ENCODE results near the gene BTBD9.

Gene BTBD9

DNA sequence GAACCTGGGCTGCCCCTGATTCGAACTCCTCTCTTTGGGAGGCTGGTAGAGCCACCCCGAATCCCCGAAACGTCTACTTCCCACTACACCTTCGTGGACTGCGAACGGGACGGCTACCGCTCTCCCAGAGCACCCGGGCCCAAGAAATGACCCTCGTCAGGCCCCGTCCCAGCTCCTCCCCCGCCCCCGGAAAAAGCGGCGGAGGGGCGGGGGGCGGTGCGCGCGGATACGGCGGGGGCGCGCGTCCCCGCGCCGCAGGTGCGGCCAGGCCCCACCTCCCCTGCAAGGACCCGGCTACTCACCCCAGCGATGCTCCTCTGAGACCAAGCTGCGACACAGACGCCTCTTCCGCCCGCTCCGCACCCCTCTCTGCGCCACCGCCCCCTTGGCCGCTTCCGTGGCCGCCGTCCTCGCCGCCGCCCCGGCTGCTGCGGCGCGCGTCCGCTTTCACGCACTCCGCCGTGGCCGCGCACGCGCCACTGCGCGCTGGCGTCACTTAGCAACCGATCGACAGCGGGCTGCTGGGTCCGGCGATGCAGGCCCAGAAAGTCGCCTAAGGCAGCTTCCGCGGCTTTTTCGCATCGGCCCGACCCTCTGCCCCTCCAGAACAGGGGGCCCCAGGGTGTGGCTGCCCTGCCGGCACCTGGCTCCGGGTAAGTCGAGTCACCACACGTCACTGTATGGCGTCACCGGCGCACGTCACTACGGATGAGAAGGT, at the start of gene BTBD9:
Gene BTBD9, minus strand, starts transcription at position 432 of the 718 bp plus-strand sequence.
- peak; percentile 62 to 75 (median 62) for DNase-seq (ENCODE audit: low read depth in 3 of 3)

DNA sequence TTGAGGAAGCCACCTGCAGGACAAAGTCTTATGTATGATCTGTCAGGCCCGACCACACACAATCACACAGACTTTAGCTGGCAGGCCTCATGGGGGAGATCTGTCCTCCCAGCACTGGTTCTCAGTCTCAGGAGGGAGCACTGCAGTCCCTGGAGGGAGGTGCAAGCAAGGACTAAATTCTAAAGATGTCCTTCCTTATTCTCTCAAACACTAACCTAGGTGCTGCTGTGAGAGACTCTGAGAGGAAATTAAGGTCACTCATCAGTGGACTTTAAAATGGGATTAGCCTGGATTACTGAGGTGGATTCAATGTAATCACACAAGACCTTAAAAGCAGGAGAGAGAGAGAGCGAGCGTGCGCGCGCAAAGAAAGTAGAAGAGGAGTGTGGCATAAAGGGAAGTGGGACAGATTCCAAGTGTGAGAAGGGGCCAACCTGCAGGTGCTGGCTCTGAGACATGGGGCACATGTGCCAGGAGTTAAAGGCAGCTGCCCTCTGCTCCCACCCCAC, 48.9 kb upstream of the BTBD9 start:
- DNase-seq (ENCODE audit: low read depth in 3 of 3): no peak

DNA sequence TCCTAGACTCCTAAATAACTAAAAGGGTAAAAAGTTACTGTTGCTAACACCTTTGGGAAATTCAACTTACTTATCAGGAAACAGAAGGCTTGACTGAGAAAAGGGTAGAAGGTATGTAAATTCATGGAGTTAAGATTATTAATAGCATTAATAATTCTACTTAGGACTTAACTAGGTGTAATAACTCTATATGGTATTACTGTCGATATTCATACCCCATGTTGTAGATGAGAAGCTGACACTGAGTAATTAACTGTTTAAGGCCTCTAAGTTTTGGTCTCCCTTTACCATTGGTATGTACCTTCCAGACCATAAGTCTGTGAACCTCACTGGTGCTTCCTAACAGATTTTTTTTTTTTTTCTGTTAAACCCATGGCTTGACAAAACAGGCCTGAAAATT, 47.8 kb upstream of the BTBD9 start:
- no peak for DNase-seq (ENCODE audit: low read depth in 3 of 3)

DNA sequence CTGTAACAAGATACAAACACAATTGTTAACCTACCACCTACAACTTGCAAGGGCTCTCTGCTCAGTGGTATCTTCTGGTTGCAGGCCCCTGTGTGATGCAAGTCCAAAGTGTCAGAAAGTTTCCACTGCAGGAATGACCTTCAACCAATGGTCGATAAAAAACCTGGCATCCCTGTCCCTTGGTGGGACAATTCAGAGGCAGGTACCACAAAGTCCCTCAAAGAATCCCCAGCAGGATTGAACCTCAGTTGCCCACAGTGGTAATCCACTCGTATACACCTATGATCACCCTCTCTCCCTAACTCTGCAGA, 47.3 kb upstream of the BTBD9 start:
- DNase-seq (ENCODE audit: low read depth in 3 of 3): no peak

DNA sequence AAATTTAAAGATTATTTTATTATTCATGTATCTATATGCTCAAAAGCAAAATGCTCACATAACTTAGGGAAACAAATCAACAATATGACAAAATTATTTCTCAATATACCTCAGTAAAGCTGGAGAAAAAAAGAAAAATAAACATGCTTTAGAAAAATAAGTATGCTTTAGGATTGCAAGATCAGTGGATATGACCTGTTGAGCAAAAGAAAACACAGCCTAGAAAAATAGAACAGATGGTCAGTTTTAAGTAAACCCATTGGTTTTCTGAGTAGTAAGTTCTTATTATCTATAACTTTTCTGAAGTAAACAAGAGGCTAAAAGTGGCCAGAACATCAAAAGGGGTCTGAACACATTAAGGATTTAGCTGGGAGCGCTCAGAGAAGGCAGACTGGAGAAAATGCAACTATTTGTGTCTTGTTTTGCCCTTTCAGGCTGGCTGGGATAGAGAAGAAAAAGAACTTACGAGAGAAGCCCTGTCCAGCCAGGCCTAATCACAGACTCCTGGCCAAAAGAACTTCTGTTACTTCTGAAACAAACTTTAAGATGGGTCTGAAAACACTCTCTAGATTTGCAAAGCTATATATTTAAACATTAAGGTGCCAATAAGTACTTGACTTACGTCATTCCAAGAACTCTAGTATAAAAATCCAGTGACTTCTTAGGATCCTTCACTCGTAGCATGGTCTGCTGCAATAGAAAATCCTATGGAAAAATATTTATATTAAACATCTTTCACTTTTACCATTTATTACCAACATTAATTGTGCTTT, 46.7 kb upstream of the BTBD9 start:
- DNase-seq (ENCODE audit: low read depth in 3 of 3): no peak

DNA sequence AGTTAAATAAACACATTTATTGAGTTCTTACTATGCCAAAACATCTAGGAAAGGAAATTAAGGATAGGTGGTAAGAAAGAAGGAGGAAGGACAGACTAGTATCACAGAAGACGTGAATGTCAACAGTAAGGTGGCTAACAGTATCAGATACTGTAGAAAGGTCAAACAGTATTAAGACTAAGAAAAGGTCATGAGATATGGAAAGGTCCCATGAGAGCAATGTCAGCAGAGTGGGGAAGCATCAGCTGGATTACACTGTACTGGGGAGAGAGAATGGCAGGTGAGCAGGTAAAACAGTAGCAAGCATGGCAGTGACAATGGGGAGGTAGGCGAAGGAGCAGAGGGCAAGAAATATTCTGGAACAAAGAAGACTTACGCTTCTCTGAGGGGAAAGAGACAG, 45.2 kb upstream of the BTBD9 start:
- DNase-seq (ENCODE audit: low read depth in 3 of 3): no peak

DNA sequence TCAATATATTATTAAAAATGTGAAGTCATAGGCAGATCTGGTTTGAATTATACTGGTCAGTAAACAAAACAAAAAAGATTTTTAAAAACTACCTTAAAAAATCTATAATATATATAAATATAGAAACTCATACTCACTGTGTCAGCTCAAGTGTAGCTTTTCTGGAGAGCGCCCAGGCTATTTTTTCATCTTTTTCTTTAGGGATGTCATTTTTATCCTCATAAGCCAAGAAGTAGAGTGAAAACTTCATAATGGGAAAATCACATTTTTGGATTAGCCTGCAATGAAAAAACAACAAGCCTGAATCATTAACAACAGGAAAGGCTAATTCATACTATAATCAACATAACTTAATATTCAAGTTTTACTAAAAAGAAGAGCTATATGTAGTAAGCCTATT, 44.5 kb upstream of the BTBD9 start:
- no peak for DNase-seq (ENCODE audit: low read depth in 3 of 3)

DNA sequence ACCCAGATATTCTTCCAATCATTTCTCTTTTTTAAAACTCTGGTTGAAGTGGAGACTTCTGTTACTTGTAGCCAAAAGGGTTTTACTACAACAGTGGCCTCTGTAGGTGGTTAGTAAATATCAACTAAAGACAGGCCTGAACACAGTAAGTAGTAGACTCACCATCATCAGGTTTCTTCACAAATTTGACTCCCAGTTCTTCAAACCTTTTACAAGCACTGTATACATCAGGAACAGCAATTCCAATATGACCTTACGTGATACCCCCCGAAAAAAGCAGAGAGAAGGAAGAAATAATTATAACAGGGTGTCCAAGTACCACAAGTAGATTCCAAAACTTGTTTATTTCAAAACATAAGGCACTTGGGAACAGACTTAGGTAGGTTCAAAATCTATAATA, 42.1 kb upstream of the BTBD9 start:
- DNase-seq (ENCODE audit: low read depth in 3 of 3): no peak

DNA sequence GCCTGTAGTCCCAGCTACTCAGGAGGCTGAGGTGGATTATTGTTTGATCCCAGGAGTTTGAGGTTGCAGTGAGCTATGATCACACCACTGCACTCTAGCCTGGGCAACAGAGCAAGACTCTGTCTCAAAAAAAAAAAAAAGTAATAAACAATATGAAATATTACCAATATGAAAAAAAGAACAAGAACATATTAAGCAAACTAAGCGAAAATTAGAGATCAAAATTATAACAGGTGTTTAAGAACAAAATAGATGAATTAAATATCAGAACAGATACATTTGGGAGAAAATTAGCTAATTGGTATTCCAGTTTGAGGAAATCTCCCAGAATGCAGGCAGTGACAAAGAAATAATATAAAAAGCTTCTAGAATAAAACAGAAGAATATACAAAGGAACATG, 39.9 kb upstream of the BTBD9 start:
- DNase-seq (ENCODE audit: low read depth in 3 of 3): no peak

DNA sequence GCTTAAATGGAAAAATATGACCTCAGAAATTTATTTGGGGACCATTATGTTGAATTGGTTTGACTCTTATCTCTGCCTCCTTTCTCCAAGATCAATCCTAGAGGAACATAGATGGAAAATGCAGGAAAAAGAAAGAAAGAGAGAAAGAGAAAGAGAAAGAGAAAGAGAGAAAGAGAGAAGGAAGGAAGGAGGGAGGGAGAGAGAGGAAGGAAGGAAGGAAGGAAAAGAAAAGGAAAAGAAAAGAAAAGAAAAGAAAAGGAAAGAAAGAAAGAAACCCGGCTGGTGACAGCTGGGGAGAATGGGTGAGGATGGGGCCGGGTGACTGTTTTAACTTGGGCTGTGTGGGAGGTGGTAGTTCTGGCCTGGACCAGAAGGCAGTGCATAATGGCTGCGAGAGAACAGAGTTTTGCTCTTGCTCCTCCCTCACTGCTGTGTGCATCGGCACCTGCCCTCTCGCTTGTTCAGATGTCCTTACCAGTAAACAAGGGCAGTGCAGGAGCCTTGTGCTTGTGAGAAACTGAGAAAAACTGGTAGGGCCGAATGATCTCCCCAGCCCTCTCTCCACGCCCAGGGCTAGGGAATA, 38.5 kb upstream of the BTBD9 start:
- DNase-seq (ENCODE audit: low read depth in 3 of 3): no peak

DNA sequence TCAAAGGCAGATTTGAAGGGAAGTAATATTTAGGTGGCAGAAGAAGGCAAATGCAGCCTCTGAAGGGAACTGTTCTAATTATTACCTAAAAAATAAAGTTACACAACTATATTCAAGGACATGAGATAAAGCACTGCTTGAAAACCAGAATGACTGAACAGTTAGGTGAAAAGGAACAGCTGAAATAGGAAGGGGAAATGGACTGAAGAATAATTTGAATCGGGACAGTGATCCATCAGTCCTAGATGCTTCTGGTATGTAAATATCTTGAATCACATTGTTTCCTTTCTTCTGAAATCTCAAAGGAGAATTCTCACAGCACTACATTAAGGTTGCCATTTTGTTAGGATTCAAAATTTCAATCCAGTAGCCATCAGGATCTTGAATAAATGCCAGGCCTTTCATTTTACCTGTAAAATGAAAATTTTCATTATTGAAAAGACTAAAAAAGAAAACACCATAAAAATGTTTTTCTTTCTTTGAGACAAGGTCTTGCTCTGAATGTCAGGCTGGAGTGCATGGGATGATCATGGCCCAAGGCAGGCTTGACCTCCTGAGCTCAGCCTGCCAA, 37.3 kb upstream of the BTBD9 start:
- no peak for DNase-seq (ENCODE audit: low read depth in 3 of 3)

DNA sequence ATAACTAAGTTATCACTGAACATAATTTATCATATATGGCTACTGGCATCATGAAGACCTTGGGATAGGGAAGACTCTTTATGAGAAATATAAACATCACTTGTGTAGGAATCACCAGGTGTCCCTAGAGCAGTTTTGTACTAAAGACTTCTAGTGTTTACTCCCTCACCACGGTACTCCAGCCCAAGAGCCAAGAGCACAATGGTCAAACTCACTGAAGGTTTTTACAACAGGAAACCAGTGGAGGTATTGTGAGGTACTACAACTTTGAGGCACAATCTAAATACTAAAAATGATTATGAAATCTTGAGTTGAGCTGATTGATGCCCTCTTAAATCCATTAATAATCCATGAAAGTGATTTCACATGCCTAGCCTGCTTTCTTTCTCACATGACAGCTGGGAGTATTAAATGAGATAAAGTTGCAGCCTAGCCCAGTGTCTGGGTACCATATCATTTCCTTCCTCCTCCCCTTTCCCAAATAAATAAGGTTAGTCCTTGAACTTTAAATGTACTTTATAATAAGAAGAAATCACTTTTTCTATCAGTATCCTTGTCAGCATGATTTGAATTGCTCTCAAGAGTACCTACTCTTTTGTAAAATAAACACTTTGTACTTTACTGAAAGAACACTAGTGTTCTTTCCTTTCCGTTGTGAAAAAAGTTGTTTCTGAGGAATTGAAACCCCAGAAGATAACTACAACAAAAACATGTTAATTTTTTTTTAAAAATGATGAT, 36.7 kb upstream of the BTBD9 start:
- no peak for DNase-seq (ENCODE audit: low read depth in 3 of 3)

DNA sequence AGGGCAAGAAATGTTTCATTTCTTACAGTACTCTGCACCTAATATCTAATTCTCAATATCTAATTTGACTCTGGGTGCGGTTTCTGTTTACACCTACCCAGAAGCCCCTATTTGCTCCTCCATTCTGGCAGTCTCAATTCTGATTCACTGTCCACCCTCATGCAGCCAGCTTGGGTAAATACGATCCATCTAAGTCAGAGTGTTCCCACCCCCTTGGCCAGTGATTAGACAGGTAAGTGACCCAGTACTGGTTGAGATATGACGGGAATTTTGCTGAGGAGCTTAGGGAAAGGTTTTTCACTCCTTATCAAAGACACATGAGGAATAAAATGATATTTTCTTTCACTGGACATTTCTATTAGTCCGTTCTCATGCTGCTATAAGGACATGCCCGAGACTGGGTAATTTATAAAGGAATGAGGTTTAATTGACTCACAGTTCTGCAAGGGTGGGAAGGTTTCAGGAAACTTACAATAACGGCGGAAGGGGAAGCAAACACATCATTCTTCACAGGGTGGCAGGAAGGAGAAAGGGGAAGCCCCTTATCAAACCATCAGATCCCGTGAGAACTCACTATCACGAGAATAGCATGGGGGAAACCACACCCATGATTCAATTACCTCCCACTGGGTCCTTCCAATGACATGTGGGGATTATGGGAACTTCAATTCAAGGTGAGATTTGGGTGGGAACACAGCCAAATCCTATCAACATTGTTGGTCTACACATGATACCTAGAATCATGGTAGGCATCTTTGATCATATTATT, 33.9 kb upstream of the BTBD9 start:
- peak; percentile 9 to 20 (median 11) for DNase-seq (ENCODE audit: low read depth in 3 of 3)

DNA sequence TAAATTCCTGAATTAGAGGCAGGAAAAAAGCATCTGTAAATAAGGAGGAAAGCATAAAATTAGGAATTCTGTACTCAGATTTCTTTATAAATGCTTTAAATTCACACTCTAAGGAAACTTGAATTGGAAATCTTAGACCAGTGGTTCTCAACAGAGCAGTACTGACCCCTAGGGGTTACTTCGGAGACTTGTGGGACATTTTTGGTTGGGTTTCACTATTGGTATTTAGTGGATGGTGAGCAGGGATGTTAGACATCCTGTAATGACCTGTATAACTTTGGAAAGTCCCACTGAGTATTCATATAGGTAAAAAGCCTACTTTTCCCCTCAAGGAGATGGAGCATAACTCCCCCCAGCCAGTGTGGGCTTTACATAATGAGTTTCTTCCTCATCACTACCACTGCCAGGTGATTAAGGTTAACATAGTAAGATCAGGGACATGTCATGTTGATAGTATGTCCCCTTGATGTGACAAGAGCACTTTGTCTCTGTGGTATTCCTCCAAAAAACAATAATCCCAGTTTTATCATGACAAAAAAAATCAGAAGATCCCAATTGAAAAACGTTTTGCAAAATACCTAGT, 32.2 kb upstream of the BTBD9 start:
- DNase-seq (ENCODE audit: low read depth in 3 of 3): peak in 1 of 3 experiments; percentile 5

DNA sequence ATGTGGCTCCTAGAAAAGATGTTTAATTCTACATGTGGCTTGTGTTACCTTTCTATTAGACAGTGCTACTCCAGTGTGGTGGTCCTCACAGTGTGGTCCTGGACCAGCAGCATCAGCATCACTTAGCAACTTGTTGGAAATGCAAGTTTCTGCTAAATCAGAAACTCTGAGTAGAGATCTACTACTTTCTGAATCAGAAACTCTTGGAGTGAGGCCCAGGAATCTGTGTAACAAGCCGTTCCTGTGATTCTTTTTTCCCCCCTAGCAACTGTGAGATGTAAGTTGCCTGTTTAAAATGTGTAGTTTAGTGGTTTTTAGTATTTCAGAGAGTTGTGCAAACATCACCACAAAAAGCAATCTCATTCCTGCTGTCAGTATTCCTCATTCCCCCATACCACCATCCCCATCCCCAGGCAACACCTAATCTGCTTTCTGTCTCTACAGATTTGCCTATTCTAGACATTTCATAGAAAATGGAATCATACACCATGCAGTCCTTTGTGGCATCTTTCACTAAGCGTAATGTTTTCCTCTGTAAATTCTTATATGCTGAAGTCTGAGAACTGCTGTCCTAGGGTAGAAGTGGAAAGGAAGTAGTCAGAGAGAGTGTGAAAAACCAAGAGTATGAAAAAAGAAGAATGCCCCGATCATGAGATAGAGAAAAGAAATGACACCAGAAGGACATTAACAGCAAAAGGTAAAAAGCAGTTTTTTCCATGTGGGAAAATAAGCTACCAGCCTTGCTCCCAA, 18.9 kb upstream of the BTBD9 start:
- DNase-seq (ENCODE audit: low read depth in 3 of 3): no peak

DNA sequence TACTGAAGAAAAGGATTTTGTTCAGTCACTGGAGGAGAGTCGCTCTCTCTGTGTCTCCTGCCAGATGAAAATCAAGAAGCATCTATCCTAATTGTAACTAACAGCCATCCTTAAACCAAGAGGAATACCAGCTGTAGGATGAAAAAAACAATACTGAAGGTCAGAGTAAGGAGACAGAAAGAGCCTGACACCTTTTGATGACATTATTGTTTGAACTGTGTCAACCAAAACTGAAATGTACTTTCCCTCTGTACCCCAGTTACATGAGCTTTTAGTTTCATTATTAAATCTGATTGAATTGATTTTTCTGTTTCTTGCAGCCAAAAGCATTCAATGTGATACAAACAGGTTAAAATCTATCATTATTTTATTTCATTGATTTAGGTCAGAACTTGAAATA, 17.2 kb upstream of the BTBD9 start:
- no peak for DNase-seq (ENCODE audit: low read depth in 3 of 3)

DNA sequence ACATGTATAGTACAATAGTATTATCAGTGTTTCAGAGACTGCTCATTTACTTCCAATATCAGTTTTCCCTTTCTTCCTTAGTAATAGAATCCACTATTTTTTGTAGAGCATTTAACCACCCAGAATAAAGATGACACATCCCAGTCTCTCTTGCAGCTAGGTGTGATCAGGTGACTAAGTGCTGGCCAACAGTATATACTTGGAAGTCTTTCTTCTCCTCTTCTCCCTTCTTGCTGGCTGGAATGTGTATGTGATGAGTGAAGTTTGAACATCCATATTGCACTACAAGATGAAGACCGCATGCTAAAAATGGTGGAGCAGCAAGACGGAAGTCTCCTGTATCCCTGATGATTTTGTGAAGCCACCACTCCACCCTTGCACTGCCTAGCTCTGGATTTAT, 14.5 kb upstream of the BTBD9 start:
- DNase-seq (ENCODE audit: low read depth in 3 of 3): no peak

DNA sequence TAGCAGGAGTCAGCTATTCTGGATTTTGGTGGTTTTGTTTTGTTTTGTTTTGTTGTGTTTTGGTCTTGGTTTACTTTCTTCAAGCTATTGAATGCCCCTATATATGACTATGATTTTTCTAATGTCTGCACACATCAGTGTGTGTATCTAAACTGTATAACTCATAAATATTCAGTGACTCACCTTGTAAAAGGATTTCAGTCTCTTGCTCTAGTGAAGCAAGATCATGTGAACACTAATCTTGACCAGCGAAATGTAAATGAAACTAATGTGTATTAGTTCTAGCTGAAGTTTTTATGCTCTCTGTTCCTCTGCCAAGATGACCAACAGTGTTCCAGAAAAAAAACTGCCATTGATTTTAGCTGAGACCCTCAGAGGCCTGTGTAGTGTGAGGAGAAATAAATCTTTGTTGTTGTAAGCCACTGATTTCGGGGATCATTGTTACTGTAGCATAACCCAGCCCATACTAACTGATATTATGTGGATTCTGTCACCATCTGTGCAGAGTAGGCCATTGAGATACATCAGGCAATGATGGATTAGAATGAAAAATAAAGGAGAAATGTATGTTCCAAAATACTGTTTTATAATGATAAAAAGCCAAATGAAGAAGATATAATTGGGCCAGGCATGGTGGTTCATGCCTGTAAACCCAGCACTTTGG, 11.5 kb upstream of the BTBD9 start:
- DNase-seq (ENCODE audit: low read depth in 3 of 3): no peak

DNA sequence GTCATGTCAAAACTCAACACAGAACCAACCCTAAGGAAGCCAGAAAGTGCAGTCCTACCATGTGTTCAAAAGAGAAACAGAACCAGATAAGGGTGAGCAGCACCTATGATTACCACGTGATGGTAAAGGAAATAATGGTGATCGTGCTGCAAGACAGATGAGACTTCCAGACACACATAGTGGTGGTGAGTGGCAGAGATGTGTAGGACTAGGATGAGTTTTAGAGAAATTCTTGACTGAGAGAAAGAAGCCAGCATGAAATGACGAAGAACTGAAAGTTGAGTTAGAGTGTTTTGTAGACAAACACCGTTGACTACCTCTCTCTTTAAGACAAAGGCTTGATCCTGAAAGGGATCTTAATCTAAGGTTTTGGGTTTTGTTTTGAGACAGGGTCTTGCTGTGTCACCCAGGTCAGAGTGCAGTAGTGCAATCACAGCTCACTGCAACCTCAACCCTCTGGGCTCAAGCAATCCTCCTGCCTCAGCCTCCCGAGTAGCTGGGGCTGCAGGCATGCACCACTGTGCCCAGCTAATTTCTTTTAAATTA, 10.6 kb upstream of the BTBD9 start:
- DNase-seq (ENCODE audit: low read depth in 3 of 3): no peak
